ENCODE measurements around the gene ZSCAN31. TPM values are rescaled to one million over a fixed set of nuclear protein-coding genes. Genes with fewer than 3 reads are reported as not detected.

Gene ZSCAN31
- total and polyA plus RNA-seq, 4 donors, result 5.6 to 13.1 (median 9.0) TPM

GRCh38 chr6:28354688-28355554 is 19.0 kb upstream of the ZSCAN31 start:
- peaks cover 0 to 3% (median 0%) of the 10 kb centered on the region in 4 donors for H3K36me3 ChIP-seq (ENCODE audit: control insufficient read depth in 4 of 4, insufficient read depth in 4 of 4, low read length in 4 of 4)
- peak overlapping the region in 1 of 2 donors; percentile 94 for H3K9ac ChIP-seq (ENCODE audit: insufficient read depth in 1 of 2, low read length in 2 of 2)
- DNase-seq (no peak), ATAC-seq (ENCODE audit: insufficient read depth, low FRiP score) (no peak)
- no peaks in the 10 kb centered on the region for H3K9me3 ChIP-seq (ENCODE audit: control insufficient read depth in 4 of 4, insufficient read depth in 3 of 4, low read length in 3 of 4)
- TF ChIP-seq CTCF (IDR thresholded peaks at IDR 0.05; ENCODE audit: control extremely low read depth, extremely low read depth), result no peak
- H3K27ac ChIP-seq (ENCODE audit: low read depth in 1 of 2, low read length in 1 of 2), result peak overlapping the region in 1 of 2 donors; percentile 94
- whole genome bisulfite sequencing, 2 donors, result 76 to 79% methylated on average over 10 of the region's 10 CpGs
- peaks cover 0 to 26% (median 9%) of the 10 kb centered on the region in 5 donors for H3K4me1 ChIP-seq (ENCODE audit: control insufficient read depth in 5 of 5, insufficient read depth in 5 of 5, low read length in 5 of 5)
- H3K27me3 ChIP-seq (ENCODE audit: control insufficient read depth in 3 of 3, insufficient read depth in 3 of 3, low read length in 2 of 3), result no peaks in the 10 kb centered on the region
- H3K4me3 ChIP-seq, result no peak overlapping the region

DNA sequence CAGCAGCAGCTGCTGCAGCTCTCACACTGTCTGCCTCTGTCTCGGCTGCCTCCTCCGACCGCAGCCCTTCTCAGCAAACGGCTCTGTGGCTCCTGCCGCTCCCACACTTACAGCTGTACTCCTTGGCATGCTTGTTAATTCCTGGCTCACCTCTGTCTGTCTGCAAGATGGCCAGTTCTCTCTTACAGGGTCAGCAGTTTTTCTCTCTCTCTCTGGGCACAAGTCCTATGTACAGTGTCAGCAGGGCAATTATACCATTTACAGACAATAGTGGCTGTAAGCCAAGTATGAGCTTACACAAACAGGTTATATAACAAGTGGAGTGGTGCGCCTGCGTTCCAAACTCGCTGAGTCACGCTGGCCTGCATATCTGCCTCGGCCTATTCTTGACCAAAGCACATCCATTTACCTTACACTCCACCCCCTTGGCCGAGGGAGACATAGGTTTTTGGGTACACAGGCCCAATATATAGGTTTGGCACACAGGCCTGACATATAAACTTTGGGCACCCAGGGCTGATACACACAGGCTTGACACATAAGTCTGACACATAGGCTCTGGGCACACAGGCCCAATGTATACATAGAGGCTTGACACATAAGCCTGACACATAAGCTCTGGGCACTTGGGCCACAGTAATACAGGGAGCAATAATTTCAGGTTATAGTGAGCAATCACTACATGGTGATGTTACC is 18.2 kb upstream of the ZSCAN31 start:
- peak in 1 of 3 donors; percentile 15 for DNase-seq
- no peak for ATAC-seq (ENCODE audit: insufficient read depth, low FRiP score)
- H3K27ac ChIP-seq (ENCODE audit: low read depth in 1 of 2, low read length in 1 of 2), result peak overlapping the region in 1 of 2 donors; percentile 94

DNA sequence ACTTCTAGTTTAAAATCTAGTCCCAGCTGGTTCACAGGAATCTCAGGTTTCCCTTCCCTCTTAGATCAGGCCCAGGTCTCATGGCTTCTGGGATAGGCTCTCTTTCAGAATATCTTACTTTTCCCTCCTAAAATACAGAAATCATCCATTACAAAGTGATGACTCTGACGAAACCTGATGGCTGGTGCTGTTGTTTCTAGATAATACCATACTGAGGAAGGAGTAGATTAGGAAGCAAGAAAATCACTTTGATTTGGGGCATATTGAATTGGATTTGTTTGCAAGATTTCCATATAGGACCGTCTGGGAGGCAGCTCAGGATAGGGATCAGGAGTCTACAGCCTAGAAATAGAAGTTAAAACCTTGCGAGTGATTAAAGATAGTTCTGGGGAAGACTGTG is 17.4 kb upstream of the ZSCAN31 start:
- Histone ChIP-seq H3K9me3 (ENCODE audit: control insufficient read depth in 4 of 4, insufficient read depth in 3 of 4, low read length in 3 of 4) (no peaks in the 10 kb centered on the region), H3K36me3 (ENCODE audit: control insufficient read depth in 4 of 4, insufficient read depth in 4 of 4, low read length in 4 of 4) (no peaks in the 10 kb centered on the region), H3K27me3 (ENCODE audit: control insufficient read depth in 3 of 3, insufficient read depth in 3 of 3, low read length in 2 of 3) (no peaks in the 10 kb centered on the region), H3K4me1 (ENCODE audit: control insufficient read depth in 5 of 5, insufficient read depth in 5 of 5, low read length in 5 of 5) (peaks cover 0 to 29% (median 9%) of the 10 kb centered on the region in 5 donors), H3K9ac (ENCODE audit: insufficient read depth in 1 of 2, low read length in 2 of 2) (no peak overlapping the region), H3K27ac (ENCODE audit: low read depth in 1 of 2, low read length in 1 of 2) (no peak overlapping the region), H3K4me3 (no peak overlapping the region)
- no peak for ATAC-seq (ENCODE audit: insufficient read depth, low FRiP score)
- DNase-seq, result no peak
- TF ChIP-seq CTCF (IDR thresholded peaks at IDR 0.05; ENCODE audit: control extremely low read depth, extremely low read depth), result no peak
- 79 to 92% methylated on average over 3 of the region's 3 CpGs for WGBS, 2 donors

More for the DNA sequence above, 18.2 kb upstream of the ZSCAN31 start:
- 63 to 78% methylated on average over 11 of the region's 11 CpGs for WGBS, 2 donors
- Histone ChIP-seq H3K9me3 (ENCODE audit: control insufficient read depth in 4 of 4, insufficient read depth in 3 of 4, low read length in 3 of 4) (no peaks in the 10 kb centered on the region), H3K27me3 (ENCODE audit: control insufficient read depth in 3 of 3, insufficient read depth in 3 of 3, low read length in 2 of 3) (no peaks in the 10 kb centered on the region), H3K4me1 (ENCODE audit: control insufficient read depth in 5 of 5, insufficient read depth in 5 of 5, low read length in 5 of 5) (peaks cover 0 to 29% (median 9%) of the 10 kb centered on the region in 5 donors), H3K9ac (ENCODE audit: insufficient read depth in 1 of 2, low read length in 2 of 2) (no peak overlapping the region), H3K4me3 (peak overlapping the region; percentile 3), H3K36me3 (ENCODE audit: control insufficient read depth in 4 of 4, insufficient read depth in 4 of 4, low read length in 4 of 4) (no peaks in the 10 kb centered on the region)
- no peak for TF ChIP-seq CTCF (IDR thresholded peaks at IDR 0.05; ENCODE audit: control extremely low read depth, extremely low read depth)

Data from lung (tissue), 12 donors.